Erythroblast (primary cell): ENCODE results near the gene CD47.

Experiments used
- GATA1 ChIP-seq: IDR thresholded peaks from 2 replicates; pipeline ENCODE4 v1.6.1; 2011; ENCODE audit warnings: low read depth, mild to moderate bottlenecking, control low read depth, low read length, moderate library complexity
- POLR2A ChIP-seq: IDR thresholded peaks from 2 replicates; pipeline ENCODE4 v1.6.1; 2011; ENCODE audit warnings: mild to moderate bottlenecking, low read length

- TF ChIP-seq POLR2A (no peak), GATA1 (no peak)
These were observed 37.8 kb downstream of the CD47 start for GRCh38 chr3:108053067-108053466.
